Thyroid gland (tissue), 4 donors: ENCODE results near the gene CCDC14. TPM values are rescaled to one million over a fixed set of nuclear protein-coding genes. Genes with fewer than 3 reads are reported as not detected.

Source experiments
- DNase-seq, 2 donors: peaks; one replicate each; pipeline ENCODE4 v3.0.0-alpha.2; 2019
- H3K27ac ChIP-seq, 3 donors: fragments of 200-600 bp; sonication (generic); 1 replicate in 2 of 3; 2 replicates in 1 of 3; pipeline ENCODE4 v1.5.1; 2016 to 2019; ENCODE audit warnings: mild to moderate bottlenecking in 1 of 3, moderate library complexity in 1 of 3
- H3K27me3 ChIP-seq: fragments of 200-600 bp; sonication (generic); one replicate; pipeline ENCODE4 v1.5.1; 2019
- H3K36me3 ChIP-seq, 2 donors: fragments of 200-600 bp; sonication (generic); one replicate each; pipeline ENCODE4 v1.5.1; 2016 to 2019
- H3K4me1 ChIP-seq, 2 donors: fragments of 200-600 bp; sonication (generic); one replicate each; pipeline ENCODE4 v1.5.1; 2017 to 2019
- H3K4me3 ChIP-seq, 3 donors: fragments of 200-600 bp; sonication (generic); replicated peaks in 1 of 3; 1 replicate in 2 of 3; 2 replicates in 1 of 3; pipeline ENCODE4 v1.5.1; 2016; ENCODE audit warnings: mild to moderate bottlenecking in 1 of 3
- H3K9me3 ChIP-seq: fragments of 200-600 bp; sonication (generic); one replicate; pipeline ENCODE4 v1.5.1; 2017
- POLR2A ChIP-seq, 2 donors: fragments of 450-650 bp; IDR thresholded peaks; one replicate each; pipeline ENCODE4 v1.6.1; 2017; ENCODE audit warnings: antibody characterized with exemption in 2 of 2, mild to moderate bottlenecking in 2 of 2, moderate library complexity in 1 of 2
- WGBS, 2 donors: methylation state at CpG; one replicate each; pipeline ENCODE4 v1.1.5; 2017; 5-methylcytosine and 5-hydroxymethylcytosine counted together
- intact Hi-C: fragments of 100-400 bp; cut with DNase I; formaldehyde crosslinking; loops from one replicate; pipeline ENCODE4 v1.15.1; 2023
- total RNA-seq, 4 donors: library from RNA; depleted of rRNA; stranded (reverse); fragments of >200 nt; gene quantifications; one replicate each; pipeline ENCODE4 v1.2.3, GENCODE V29; 2016
- TF ChIP-seq, protein P1 (sequence below), 6 experiments: fragments of 200-600 bp in 3 of 6; fragments of 450-650 bp in 3 of 6; sonication (generic) in 3 of 6; IDR thresholded peaks; one replicate each; pipeline ENCODE4 v1.5.1; 2016 to 2019; ENCODE audit warnings: antibody characterized with exemption in 6 of 6, mild to moderate bottlenecking in 2 of 6, inconsistent platforms in 1 of 6, moderate library complexity in 1 of 6

Gene CCDC14
- total RNA-seq, 4 donors from 2014 or later = 22.2 to 46.6 (median 30.9) TPM

DNA sequence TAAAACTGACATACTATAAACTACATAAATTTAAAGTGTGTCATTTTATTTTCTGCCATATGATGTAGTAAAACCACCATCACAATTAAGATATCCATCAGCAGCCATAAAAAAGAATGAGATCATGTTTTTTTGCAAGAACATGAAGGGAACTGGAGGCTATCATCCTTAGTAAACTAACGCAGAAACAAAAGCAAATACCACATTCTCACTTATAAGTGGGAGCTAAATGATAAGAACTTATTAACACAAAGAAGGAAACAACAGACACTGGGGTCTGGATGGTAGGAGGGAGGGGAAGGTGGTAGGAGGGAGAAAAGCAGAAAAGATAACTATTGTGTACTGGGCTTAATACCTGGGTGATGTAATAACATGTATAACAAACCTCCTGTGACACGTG is 24.6 kb downstream of the CCDC14 start:
- no peak for DNase-seq
- Histone ChIP-seq H3K4me3 (no peak overlapping the region), H3K27ac (no peak overlapping the region), H3K27me3 (no peaks in the 10 kb centered on the region), H3K9me3 (no peaks in the 10 kb centered on the region), H3K36me3 (no peaks in the 10 kb centered on the region), H3K4me1 (no peaks in the 10 kb centered on the region)
- intact Hi-C loops = no loop called here
- TF ChIP-seq, protein P1, sequence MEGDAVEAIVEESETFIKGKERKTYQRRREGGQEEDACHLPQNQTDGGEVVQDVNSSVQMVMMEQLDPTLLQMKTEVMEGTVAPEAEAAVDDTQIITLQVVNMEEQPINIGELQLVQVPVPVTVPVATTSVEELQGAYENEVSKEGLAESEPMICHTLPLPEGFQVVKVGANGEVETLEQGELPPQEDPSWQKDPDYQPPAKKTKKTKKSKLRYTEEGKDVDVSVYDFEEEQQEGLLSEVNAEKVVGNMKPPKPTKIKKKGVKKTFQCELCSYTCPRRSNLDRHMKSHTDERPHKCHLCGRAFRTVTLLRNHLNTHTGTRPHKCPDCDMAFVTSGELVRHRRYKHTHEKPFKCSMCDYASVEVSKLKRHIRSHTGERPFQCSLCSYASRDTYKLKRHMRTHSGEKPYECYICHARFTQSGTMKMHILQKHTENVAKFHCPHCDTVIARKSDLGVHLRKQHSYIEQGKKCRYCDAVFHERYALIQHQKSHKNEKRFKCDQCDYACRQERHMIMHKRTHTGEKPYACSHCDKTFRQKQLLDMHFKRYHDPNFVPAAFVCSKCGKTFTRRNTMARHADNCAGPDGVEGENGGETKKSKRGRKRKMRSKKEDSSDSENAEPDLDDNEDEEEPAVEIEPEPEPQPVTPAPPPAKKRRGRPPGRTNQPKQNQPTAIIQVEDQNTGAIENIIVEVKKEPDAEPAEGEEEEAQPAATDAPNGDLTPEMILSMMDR (IDR thresholded peaks at IDR 0.05) = no peak
- no peak for TF ChIP-seq POLR2A (IDR thresholded peaks at IDR 0.05)
- whole genome bisulfite sequencing, 2 donors = 68 to 92% methylated on average over 2 of the region's 2 CpGs

DNA sequence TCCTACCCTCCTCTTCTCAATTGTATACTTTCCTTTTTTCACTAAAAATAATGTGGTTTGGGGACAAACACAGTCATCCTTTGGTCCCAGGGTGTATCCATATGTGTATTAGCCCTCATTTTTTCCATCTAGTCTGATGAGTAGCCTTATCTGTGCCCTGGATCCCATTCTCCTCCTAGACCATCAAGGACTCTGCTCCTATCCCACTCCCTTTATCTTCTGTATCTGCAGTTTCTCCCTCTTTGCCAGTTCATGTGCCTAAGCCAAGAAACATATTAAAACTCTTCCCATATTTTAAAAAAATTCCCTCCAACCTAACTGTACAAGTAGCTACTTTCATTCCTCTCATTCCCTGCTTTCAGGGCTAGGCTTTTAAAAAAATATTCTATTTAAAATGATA is 25.2 kb downstream of the CCDC14 start:
- H3K9me3 ChIP-seq = no peaks in the 10 kb centered on the region
- TF ChIP-seq, protein P1 (IDR thresholded peaks at IDR 0.05) = no peak
- TF ChIP-seq POLR2A (IDR thresholded peaks at IDR 0.05) = no peak
- H3K4me3 ChIP-seq = no peak overlapping the region
- no peaks in the 10 kb centered on the region for H3K4me1 ChIP-seq
- no peak for DNase-seq
- no peak overlapping the region for H3K27ac ChIP-seq
- intact Hi-C loops = no loop called here
- H3K36me3 ChIP-seq = no peaks in the 10 kb centered on the region
- no peaks in the 10 kb centered on the region for H3K27me3 ChIP-seq

DNA sequence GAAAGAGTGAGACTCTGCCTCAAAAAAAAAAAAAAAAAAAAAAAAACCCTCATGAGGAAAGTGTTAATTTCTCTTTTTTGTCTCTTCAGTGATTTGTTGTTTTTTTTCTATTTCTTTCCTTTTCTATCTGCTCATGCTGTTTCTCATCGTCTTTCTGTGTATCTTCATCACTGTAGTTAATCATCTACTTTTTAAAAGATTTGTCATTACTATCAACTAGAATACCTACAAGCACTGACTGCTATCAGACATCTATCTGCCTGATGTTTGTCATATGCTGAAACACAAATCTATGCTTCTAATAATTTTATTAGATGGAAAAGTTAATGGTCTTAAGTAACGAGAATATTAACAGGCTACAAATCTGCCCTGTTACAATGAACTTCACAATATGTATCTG is 26.8 kb downstream of the CCDC14 start:
- Histone ChIP-seq H3K4me3 (no peak overlapping the region), H3K9me3 (no peaks in the 10 kb centered on the region), H3K36me3 (peaks cover 0 to 4% of the 10 kb centered on the region in 2 donors), H3K27me3 (no peaks in the 10 kb centered on the region), H3K27ac (no peak overlapping the region), H3K4me1 (no peaks in the 10 kb centered on the region)
- 97% methylated on average over 2 of the region's 2 CpGs for WGBS, 2 donors
- intact Hi-C loops = no loop called here
- no peak for DNase-seq
- TF ChIP-seq, protein P1 (IDR thresholded peaks at IDR 0.05) = no peak
- TF ChIP-seq POLR2A (IDR thresholded peaks at IDR 0.05) = no peak

DNA sequence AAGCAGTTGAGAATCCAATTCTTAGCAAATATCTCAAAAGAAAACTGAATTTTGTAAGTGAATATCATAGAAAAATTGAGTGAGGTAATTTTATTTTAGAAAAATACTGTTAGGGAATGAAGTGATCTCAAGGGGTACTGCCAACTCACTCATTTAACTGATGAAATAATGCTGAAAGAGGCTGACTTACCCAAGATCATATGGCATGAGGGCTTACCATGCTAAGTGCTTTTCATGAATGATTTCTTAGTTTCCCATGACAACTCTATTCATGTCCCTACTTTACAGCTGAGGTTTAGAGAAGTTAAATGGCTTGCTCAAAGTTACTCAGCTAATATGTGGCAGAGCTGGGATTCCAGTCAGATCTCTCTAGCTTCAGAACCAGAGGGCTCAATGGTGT is 30.6 kb downstream of the CCDC14 start:
- DNase-seq = no peak
- Histone ChIP-seq H3K4me3 (no peak overlapping the region), H3K9me3 (no peaks in the 10 kb centered on the region), H3K4me1 (no peaks in the 10 kb centered on the region), H3K27ac (no peak overlapping the region), H3K36me3 (peaks cover 0 to 4% of the 10 kb centered on the region in 2 donors), H3K27me3 (no peaks in the 10 kb centered on the region)
- no peak for TF ChIP-seq POLR2A (IDR thresholded peaks at IDR 0.05)
- TF ChIP-seq, protein P1 (IDR thresholded peaks at IDR 0.05) = no peak
- intact Hi-C loops = no loop called here

DNA sequence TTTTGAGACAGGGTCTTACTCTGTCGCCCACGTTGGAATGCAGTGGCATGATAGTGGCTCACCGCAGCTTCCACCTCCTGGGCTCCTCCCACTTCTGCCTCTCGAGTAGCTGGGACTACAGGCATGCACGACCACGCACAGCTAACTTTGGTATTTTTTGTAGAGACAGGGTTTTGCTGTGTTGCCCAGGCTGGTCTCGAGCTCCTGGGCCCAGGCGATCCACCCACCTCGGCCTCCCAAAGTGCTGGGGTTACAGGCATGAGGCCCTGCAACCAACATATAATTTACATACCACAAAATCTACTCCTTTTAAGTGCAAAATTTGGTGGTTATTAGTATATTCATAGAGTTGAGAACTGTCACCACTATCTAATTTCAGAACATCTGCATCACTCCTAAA is 31.7 kb downstream of the CCDC14 start:
- Histone ChIP-seq H3K27ac (no peak overlapping the region), H3K4me1 (no peaks in the 10 kb centered on the region), H3K9me3 (no peaks in the 10 kb centered on the region), H3K4me3 (no peak overlapping the region), H3K27me3 (no peaks in the 10 kb centered on the region), H3K36me3 (peaks cover 0 to 4% of the 10 kb centered on the region in 2 donors)
- no peak for DNase-seq
- WGBS, 2 donors = 94 to 98% methylated on average over 9 of the region's 9 CpGs
- intact Hi-C loops = no loop called here
- no peak for TF ChIP-seq POLR2A (IDR thresholded peaks at IDR 0.05)
- TF ChIP-seq, protein P1 (IDR thresholded peaks at IDR 0.05) = no peak
